Measurements from ENCODE around the gene CSNK1G1. TPM values are rescaled to one million over a fixed set of nuclear protein-coding genes. Genes with fewer than 3 reads are reported as not detected.
A peak's percentile ranks its signal among the peaks of the same experiment; 100 is the strongest.
"Not testable (repeated sequence)": the region's sequence is repeated elsewhere in the genome, so short reads cannot be mapped to it uniquely, and the experiment has no call there.

CSNK1G1 gene
- total RNA-seq, 1 donor from 2014 or later: 28.5 TPM

GRCh38 chr15:64289550-64289949, 66.4 kb downstream of the CSNK1G1 start:
- Mint-ChIP-seq H3K9me3 (no peaks in the 10 kb centered on the region), H3K27ac (no peak overlapping the region), H3K27me3 (no peaks in the 10 kb centered on the region), H3K36me3 (ENCODE audit: low read depth) (peaks cover 7% of the 10 kb centered on the region), H3K4me1 (peaks cover 11% of the 10 kb centered on the region), H3K4me3 (no peak overlapping the region)
- DNase-seq: no peak
- intact Hi-C loops (cut with micrococcal nuclease): no loop called here

- DNase-seq: no peak
- intact Hi-C loops (cut with micrococcal nuclease): no loop called here
- H3K4me3 Mint-ChIP-seq: no peak overlapping the region
- peaks cover 9% of the 10 kb centered on the region for H3K36me3 Mint-ChIP-seq (ENCODE audit: low read depth)
- no peaks in the 10 kb centered on the region for H3K27me3 Mint-ChIP-seq
- H3K27ac Mint-ChIP-seq: no peak overlapping the region
- peaks cover 13% of the 10 kb centered on the region for H3K4me1 Mint-ChIP-seq
- H3K9me3 Mint-ChIP-seq: no peaks in the 10 kb centered on the region
These were observed 67.0 kb downstream of the CSNK1G1 start for GRCh38 chr15:64288999-64289398.

GRCh38 chr15:64288577-64288976, 67.4 kb downstream of the CSNK1G1 start:
- Mint-ChIP-seq H3K4me1 (peaks cover 13% of the 10 kb centered on the region), H3K36me3 (ENCODE audit: low read depth) (peaks cover 12% of the 10 kb centered on the region), H3K4me3 (no peak overlapping the region), H3K27ac (no peak overlapping the region), H3K9me3 (no peaks in the 10 kb centered on the region), H3K27me3 (no peaks in the 10 kb centered on the region)
- no peak for DNase-seq
- intact Hi-C loops (cut with micrococcal nuclease): no loop called here

- H3K4me1 Mint-ChIP-seq: peaks cover 10% of the 10 kb centered on the region
- no peak overlapping the region for H3K27ac Mint-ChIP-seq
- no peaks in the 10 kb centered on the region for H3K9me3 Mint-ChIP-seq
These were observed 68.0 kb downstream of the CSNK1G1 start for GRCh38 chr15:64287953-64288352.

GRCh38 chr15:64286473-64286872, 69.5 kb downstream of the CSNK1G1 start:
- no peaks in the 10 kb centered on the region for H3K27me3 Mint-ChIP-seq
- no peak overlapping the region for H3K27ac Mint-ChIP-seq
- H3K36me3 Mint-ChIP-seq (ENCODE audit: low read depth): peaks cover 12% of the 10 kb centered on the region
- no peak overlapping the region for H3K4me3 Mint-ChIP-seq
- DNase-seq: no peak
- H3K9me3 Mint-ChIP-seq: no peaks in the 10 kb centered on the region
- intact Hi-C loops (cut with micrococcal nuclease): no loop called here
- peaks cover 12% of the 10 kb centered on the region for H3K4me1 Mint-ChIP-seq

More at GRCh38 chr15:64287953-64288352, 68.0 kb downstream of the CSNK1G1 start:
- Mint-ChIP-seq H3K4me3 (no peak overlapping the region), H3K36me3 (ENCODE audit: low read depth) (peaks cover 12% of the 10 kb centered on the region), H3K27me3 (no peaks in the 10 kb centered on the region)
- intact Hi-C loops (cut with micrococcal nuclease): no loop called here
- no peak for DNase-seq

- H3K4me3 Mint-ChIP-seq: no peak overlapping the region
These were observed 70.1 kb downstream of the CSNK1G1 start for GRCh38 chr15:64285871-64286270.

GRCh38 chr15:64285150-64285549, 70.8 kb downstream of the CSNK1G1 start:
- Mint-ChIP-seq H3K4me1 (peaks cover 12% of the 10 kb centered on the region), H3K27ac (no peak overlapping the region), H3K4me3 (no peak overlapping the region), H3K27me3 (no peaks in the 10 kb centered on the region), H3K36me3 (ENCODE audit: low read depth) (peaks cover 14% of the 10 kb centered on the region), H3K9me3 (no peaks in the 10 kb centered on the region)
- no peak for DNase-seq
- intact Hi-C loops (cut with micrococcal nuclease): no loop called here

More at GRCh38 chr15:64285871-64286270, 70.1 kb downstream of the CSNK1G1 start:
- no peak overlapping the region for H3K27ac Mint-ChIP-seq
- H3K27me3 Mint-ChIP-seq: no peaks in the 10 kb centered on the region
- peaks cover 15% of the 10 kb centered on the region for H3K36me3 Mint-ChIP-seq (ENCODE audit: low read depth)
- H3K9me3 Mint-ChIP-seq: no peaks in the 10 kb centered on the region
- intact Hi-C loops (cut with micrococcal nuclease): no loop called here
- no peak for DNase-seq
- H3K4me1 Mint-ChIP-seq: peaks cover 12% of the 10 kb centered on the region

GRCh38 chr15:64284042-64284441, 71.9 kb downstream of the CSNK1G1 start:
- no peak overlapping the region for H3K4me3 Mint-ChIP-seq
- H3K27me3 Mint-ChIP-seq: no peaks in the 10 kb centered on the region
- peaks cover 12% of the 10 kb centered on the region for H3K36me3 Mint-ChIP-seq (ENCODE audit: low read depth)
- no peak overlapping the region for H3K27ac Mint-ChIP-seq
- intact Hi-C loops (cut with micrococcal nuclease): no loop called here
- DNase-seq: no peak
- peaks cover 9% of the 10 kb centered on the region for H3K4me1 Mint-ChIP-seq
- H3K9me3 Mint-ChIP-seq: no peaks in the 10 kb centered on the region

- Mint-ChIP-seq H3K27ac (no peak overlapping the region), H3K4me3 (no peak overlapping the region), H3K27me3 (no peaks in the 10 kb centered on the region), H3K4me1 (peaks cover 9% of the 10 kb centered on the region), H3K9me3 (no peaks in the 10 kb centered on the region), H3K36me3 (ENCODE audit: low read depth) (peaks cover 12% of the 10 kb centered on the region)
- intact Hi-C loops (cut with micrococcal nuclease): no loop called here
- no peak for DNase-seq
These were observed 73.3 kb downstream of the CSNK1G1 start for GRCh38 chr15:64282701-64283100.

- intact Hi-C loops (cut with micrococcal nuclease): loop anchor here (10.0 kb wide), 1 partner anchor 54 kb away; no protein-coding TSS in a partner anchor
- H3K4me1 Mint-ChIP-seq: peaks cover 6% of the 10 kb centered on the region
- no peak overlapping the region for H3K4me3 Mint-ChIP-seq
- H3K36me3 Mint-ChIP-seq (ENCODE audit: low read depth): peaks cover 10% of the 10 kb centered on the region
- no peaks in the 10 kb centered on the region for H3K27me3 Mint-ChIP-seq
- H3K27ac Mint-ChIP-seq: no peak overlapping the region
- DNase-seq: no peak
- no peaks in the 10 kb centered on the region for H3K9me3 Mint-ChIP-seq
These were observed 76.8 kb downstream of the CSNK1G1 start for GRCh38 chr15:64279131-64279530.

- H3K36me3 Mint-ChIP-seq (ENCODE audit: low read depth): peaks cover 13% of the 10 kb centered on the region
- no peak overlapping the region for H3K27ac Mint-ChIP-seq
- H3K4me3 Mint-ChIP-seq: no peak overlapping the region
- peaks cover 2% of the 10 kb centered on the region for H3K4me1 Mint-ChIP-seq
- H3K27me3 Mint-ChIP-seq: no peaks in the 10 kb centered on the region
- intact Hi-C loops (cut with micrococcal nuclease): loop anchor here (10.0 kb wide), 1 partner anchor 51 kb away; no protein-coding TSS in a partner anchor
- DNase-seq: no peak
- H3K9me3 Mint-ChIP-seq: no peaks in the 10 kb centered on the region
These were observed 80.0 kb downstream of the CSNK1G1 start for GRCh38 chr15:64275934-64276333.

- Mint-ChIP-seq H3K4me1 (peaks cover 2% of the 10 kb centered on the region), H3K27ac (no peak overlapping the region), H3K4me3 (no peak overlapping the region), H3K27me3 (no peaks in the 10 kb centered on the region), H3K9me3 (no peaks in the 10 kb centered on the region), H3K36me3 (ENCODE audit: low read depth) (peaks cover 17% of the 10 kb centered on the region)
- intact Hi-C loops (cut with micrococcal nuclease): loop anchor here (10.0 kb wide), 1 partner anchor 50 kb away; no protein-coding TSS in a partner anchor
- DNase-seq: no peak
These were observed 81.5 kb downstream of the CSNK1G1 start for GRCh38 chr15:64274341-64274950.

GRCh38 chr15:64267331-64267973, 88.5 kb downstream of the CSNK1G1 start:
- Mint-ChIP-seq H3K36me3 (ENCODE audit: low read depth) (peaks cover 50% of the 10 kb centered on the region), H3K27ac (peak overlapping the region; percentile 46), H3K4me3 (no peak overlapping the region), H3K27me3 (no peaks in the 10 kb centered on the region), H3K9me3 (peaks cover 24% of the 10 kb centered on the region), H3K4me1 (peaks cover 29% of the 10 kb centered on the region)
- intact Hi-C loops (cut with micrococcal nuclease): no loop called here
- DNase-seq: no peak

- Mint-ChIP-seq H3K9me3 (peaks cover 24% of the 10 kb centered on the region), H3K27ac (peak overlapping the region; percentile 68), H3K4me3 (peak overlapping the region; percentile 9), H3K36me3 (ENCODE audit: low read depth) (peaks cover 46% of the 10 kb centered on the region), H3K4me1 (peaks cover 29% of the 10 kb centered on the region)
- DNase-seq, H3K27me3 Mint-ChIP-seq: not testable (repeated sequence)
- intact Hi-C loops (cut with micrococcal nuclease): loop anchor here (1.0 kb wide), 1 partner anchor 19 kb away; no protein-coding TSS in a partner anchor
These were observed 90.8 kb downstream of the CSNK1G1 start for GRCh38 chr15:64265188-64265587.

All from activated CD4-positive, alpha-beta T cell treated with anti-CD3 and anti-CD28 coated beads, Interleukin-2, amount 10 ng/mL, durations not matched to agents 24 days and 14 days (primary cell).